NCI-H345 (cell line): ENCODE results near the gene MAST3.
"Not testable (repeated sequence)": the region's sequence is repeated elsewhere in the genome, so short reads cannot be mapped to it uniquely, and the experiment has no call there.

Experiments
- DNase-seq: peaks from one replicate; lab custom pipeline; 2025; lab: John Stamatoyannopoulos, UW

MAST3 gene

DNA sequence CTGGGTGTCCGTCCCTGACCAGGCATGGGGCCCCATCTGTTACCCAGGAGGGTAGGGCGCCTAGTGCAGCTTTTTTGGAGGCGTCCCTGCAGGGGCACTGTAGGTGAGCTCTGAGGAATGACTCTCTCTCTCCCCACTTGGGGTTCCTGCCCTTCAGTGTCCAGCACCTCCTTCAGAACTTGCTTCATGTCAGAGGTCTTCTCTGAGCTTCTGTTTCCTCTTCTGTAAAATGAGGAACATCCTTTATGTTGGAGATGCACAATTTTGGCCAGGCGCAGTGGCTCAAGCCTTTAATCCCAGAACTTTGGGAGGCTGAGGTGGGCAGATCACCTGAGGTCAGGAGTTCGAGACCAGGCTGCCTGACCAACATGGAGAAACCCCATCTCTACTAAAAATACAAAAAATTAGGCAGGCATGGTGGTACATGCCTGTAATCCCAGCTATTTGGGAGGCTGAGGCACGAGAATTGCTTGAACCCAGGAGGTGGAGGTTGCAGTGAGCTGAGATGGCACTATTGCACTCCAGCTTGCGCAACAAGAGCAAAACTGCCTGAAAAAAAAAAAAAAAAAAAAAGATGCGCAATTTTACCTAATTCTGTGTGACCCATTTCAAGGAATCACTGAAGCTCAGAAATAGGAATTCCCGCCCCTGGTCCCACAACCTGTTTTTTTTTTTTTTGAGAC, 40.2 kb downstream of the MAST3 start:
- DNase-seq, result no peak

DNA sequence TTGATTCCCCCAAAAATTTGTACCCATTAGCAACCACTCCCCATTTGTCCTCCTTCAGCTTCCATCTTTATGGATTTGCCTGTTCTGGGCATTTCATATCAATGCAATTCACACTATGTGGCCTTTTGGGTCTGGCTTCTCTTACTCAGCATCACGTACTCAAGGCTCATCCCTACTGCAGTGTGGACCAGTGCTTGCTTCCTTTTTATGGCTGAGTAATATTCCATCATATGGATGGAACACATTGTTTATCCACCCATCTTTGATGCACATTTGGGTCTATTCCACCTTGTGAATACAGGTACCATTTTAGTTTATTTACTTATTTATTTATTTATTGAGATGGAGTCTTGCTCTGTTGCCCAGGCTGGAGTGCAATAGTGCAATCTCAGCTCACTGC, 42.9 kb downstream of the MAST3 start:
- DNase-seq, result no peak

- DNase-seq, result no peak
Measured at GRCh38 chr19:18141031-18141430, 43.5 kb downstream of the MAST3 start.

- DNase-seq, result no peak
Measured at GRCh38 chr19:18143902-18144301, 46.3 kb downstream of the MAST3 start.

- no peak for DNase-seq
Measured at GRCh38 chr19:18144361-18144760, 46.8 kb downstream of the MAST3 start.

DNA sequence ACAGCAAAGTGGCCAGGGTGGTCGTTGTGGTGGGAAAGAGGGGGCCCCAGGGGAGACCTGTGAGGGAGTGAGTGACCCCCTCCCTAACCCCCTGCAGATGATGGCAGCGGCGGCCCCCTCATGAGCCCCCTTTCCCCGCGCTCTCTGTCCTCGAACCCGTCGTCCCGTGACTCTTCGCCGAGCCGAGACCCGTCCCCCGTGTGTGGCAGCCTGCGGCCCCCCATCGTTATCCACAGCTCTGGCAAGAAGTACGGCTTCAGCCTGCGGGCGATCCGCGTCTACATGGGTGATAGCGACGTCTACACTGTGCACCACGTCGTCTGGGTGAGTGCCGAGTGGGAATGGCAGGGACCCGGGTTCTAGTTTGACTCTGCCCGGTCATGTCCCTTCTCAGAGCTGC, 47.3 kb downstream of the MAST3 start:
- DNase-seq, result no peak

DNA sequence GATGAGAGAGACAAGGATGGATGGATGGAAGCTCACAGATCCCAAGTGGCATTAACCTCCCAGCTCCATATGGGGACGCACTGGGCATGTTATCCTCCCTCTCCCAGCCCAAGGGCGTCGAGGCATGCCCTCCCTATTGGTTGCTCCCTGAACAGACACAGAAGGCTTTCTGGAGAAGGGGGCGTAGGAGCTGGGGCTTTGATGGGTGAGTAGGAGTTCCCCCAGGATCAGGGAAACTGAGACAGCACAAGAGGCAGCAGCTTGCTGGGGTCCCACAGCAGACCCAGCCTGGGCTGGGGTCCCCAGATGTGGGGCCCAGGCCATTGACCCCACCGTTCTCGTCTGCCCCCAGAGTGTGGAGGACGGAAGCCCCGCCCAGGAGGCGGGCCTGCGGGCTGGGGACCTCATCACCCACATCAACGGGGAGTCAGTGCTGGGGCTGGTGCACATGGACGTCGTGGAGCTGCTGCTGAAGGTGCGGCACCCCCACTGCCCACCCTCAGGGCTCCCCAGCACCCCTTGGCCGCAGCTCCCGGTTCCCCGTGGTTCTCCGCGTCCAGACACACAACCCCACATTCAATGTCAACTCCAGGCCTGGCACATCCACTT, 47.9 kb downstream of the MAST3 start:
- DNase-seq, result no peak

DNA sequence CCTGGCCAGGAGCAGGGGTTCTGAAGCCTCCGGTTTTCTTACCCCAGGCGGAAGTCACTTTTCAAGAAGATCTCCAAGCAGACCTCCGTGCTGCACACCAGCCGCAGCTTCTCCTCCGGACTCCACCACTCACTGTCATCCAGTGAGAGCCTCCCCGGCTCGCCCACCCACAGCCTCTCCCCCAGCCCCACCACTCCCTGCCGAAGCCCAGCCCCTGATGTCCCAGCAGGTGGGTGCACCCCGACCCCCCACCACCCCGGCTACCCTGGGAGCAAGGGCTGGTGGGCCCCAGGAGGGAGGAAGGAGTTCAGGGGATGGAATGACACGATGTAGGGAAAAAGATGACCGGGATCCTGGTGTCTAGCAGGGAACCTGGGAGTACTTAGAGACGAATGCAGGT, 49.8 kb downstream of the MAST3 start:
- DNase-seq, result no peak

- DNase-seq, result no peak
Measured at GRCh38 chr19:18149596-18149975, 52.0 kb downstream of the MAST3 start.

DNA sequence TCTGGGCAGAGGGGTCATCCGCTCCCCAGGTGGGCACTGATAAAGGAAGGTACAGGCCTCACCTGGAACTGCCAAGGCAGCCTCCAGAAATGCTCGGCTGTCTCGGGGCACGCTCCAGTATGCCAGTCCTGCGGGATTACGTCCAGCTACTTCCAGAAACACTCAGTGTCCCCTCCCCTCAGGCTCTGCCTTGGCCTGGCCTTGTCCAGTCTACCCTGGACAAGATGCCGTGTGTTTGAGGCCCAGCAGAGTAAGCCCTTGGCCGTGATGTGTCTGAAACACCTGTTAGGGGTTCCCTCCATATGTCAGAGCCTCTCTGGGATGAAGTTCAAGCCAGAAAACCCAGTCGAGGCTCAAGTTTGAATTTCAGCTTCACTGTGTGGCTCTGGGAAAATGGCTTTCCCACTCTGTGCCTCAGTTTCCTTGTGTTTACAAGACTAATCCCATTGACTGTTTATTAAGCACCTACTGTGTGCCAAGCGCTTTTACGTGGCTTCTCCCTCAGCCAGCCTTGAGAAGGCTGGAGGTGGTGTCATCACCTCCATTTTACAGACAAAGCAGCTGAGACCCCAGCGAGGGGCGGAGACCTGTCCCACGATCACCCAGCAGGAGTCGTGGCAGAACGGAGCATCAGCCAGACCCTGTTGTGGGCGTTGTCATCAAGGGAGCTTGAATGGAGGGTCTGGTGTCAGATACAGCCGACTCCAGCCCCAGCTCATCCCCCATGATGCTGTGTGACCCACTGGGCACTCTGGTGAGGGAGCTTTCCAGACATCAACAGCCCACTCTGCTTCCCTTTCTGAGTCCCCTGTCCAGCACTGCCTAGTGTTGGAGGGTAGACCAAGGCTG, 53.4 kb downstream of the MAST3 start:
- no peak for DNase-seq

DNA sequence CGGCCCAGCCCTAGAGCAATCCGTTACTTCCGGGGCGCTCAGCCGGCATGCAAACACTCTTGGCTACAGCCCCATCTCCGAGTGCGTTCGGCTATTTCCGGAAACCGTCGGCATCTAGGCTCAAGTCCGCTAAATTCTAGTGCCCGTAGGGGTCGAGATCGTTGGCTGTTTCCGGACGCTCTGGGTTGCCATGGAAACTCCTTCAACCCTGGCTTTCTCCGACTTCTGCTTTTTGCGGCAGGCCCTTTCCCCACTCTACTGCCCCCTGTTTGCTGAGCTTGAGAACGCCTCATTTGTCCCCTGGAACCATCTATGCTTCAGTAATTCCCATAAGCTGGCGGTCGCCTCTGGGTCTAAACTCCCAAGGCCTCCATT, 54.9 kb downstream of the MAST3 start:
- DNase-seq, result peak; percentile 91

GRCh38 chr19:18152817-18153555, 55.4 kb downstream of the MAST3 start, which contains the start of gene PIK3R2:
Gene PIK3R2 (plus strand): TSS chr19:18153163. CDS start chr19:18155880, 2,717 bp downstream.
- peak; percentile 98 for DNase-seq

- DNase-seq, result no peak
Measured at GRCh38 chr19:18153556-18154134, 56.1 kb downstream of the MAST3 start.

- DNase-seq, result no peak
Measured at GRCh38 chr19:18155095-18156087, 57.8 kb downstream of the MAST3 start.

DNA sequence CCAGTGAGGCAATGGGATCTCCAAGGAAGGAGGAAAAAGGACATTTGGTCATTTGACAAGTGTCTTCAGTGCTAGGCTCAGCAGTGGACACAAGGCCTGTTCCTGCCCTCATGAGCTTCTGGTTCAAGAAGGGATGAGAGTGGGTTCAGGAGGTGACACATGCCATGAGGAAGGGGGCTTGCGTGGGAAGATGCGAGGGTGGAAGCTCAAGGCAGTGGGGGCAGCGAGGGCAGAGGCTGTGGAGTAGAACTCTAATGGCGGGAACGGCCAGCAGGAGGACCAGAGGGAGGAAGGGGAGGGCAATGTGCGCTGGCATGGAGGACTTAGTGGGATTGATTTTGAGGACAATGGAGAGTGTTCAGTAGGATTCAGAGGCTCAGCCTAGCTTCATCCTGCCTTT, 58.7 kb downstream of the MAST3 start:
- DNase-seq, result no peak

- peak; percentile 82 for DNase-seq
Measured at GRCh38 chr19:18156841-18157464, 59.4 kb downstream of the MAST3 start.

GRCh38 chr19:18157465-18158063, 60.0 kb downstream of the MAST3 start:
- peak; percentile 87 for DNase-seq

GRCh38 chr19:18158467-18158866, 60.9 kb downstream of the MAST3 start:
- DNase-seq, result no peak

DNA sequence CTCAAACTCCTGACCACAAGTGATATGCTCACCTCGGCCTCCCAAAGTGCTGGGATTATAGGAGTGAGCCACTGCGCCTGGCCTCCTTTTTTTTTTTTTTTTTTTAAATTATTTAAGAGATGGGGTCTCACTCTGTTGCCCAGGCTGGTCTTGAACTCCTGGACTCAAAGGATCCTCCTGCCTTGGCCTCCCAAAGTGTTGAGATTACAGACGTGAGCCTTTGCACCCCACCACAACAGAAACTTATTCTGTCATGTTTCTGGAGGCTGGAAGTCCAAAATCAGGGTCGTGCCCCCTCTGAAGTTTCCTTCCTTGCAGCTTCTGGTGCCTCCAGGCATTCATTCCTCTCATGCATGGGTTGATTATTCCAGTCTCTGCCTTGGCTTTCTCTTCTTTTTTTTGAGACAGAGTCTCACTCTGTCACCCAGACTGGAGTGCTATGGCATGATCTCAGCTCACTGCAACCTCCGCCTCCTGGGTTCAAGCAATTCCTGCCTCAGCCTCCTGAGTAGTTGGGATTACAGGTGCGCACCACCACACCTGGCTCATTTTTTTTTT, 61.6 kb downstream of the MAST3 start:
- not testable (repeated sequence) for DNase-seq
